Neural cell (in vitro differentiated cells): ENCODE measurements around the gene NPFF.

Experiments used
- POLR2AphosphoS5 ChIP-seq: IDR thresholded peaks from 2 replicates; pipeline ENCODE4 v1.6.1; 2012
- TF ChIP-seq, protein P1 (sequence below): fragments of 450-650 bp; IDR thresholded peaks from 2 replicates; pipeline ENCODE4 v1.5.1; 2014; ENCODE audit warnings: antibody characterized with exemption, mild to moderate bottlenecking, moderate library complexity; ENCODE audit not compliant: poor library complexity, severe bottlenecking

DNA sequence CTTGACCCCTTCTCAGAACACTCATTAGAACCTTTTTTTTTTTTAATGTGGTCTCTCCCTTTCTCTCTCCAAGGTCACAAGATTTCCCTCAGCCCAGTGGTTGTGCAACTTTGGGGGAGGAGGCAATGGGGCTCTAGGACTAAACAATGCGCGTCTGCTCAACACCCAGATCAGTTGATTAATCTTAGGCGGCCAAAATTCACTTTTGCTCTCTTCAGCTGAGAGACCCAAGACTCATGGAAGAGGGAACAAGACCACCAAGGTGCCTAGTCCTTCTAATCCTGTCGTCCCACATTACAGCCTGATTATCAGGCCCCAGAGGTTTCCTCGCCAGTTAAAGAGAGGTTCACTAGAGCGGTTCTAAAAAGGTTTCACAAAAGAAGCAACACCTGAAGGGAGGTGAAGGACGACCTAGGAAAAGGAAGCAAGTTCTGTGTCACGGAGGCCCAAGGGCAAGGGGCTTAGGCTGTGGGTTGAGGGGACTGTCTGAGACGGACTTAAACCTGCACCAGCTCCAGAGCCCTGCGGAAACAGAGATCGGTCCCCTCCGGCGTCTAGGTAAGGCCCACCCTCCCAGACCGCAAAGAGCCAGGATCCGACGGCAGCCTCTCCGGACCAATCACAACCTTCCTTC lies 7.0 kb downstream of the NPFF start:
- TF ChIP-seq, protein P1, sequence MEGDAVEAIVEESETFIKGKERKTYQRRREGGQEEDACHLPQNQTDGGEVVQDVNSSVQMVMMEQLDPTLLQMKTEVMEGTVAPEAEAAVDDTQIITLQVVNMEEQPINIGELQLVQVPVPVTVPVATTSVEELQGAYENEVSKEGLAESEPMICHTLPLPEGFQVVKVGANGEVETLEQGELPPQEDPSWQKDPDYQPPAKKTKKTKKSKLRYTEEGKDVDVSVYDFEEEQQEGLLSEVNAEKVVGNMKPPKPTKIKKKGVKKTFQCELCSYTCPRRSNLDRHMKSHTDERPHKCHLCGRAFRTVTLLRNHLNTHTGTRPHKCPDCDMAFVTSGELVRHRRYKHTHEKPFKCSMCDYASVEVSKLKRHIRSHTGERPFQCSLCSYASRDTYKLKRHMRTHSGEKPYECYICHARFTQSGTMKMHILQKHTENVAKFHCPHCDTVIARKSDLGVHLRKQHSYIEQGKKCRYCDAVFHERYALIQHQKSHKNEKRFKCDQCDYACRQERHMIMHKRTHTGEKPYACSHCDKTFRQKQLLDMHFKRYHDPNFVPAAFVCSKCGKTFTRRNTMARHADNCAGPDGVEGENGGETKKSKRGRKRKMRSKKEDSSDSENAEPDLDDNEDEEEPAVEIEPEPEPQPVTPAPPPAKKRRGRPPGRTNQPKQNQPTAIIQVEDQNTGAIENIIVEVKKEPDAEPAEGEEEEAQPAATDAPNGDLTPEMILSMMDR, result no peak
- peak; percentile 98 for TF ChIP-seq POLR2AphosphoS5
